HG03103 (cell line): Measurements from ENCODE around the gene PHACTR3.
"Not testable (repeated sequence)": the region's sequence is repeated elsewhere in the genome, so short reads cannot be mapped to it uniquely, and the experiment has no call there.

Source experiments
- ATAC-seq: cut with Tn5 transposase; IDR thresholded peaks from one replicate; pipeline ENCODE4 v1.9.1; 2021; ENCODE audit warnings: low read depth; ENCODE audit not compliant: unreplicated experiment

The PHACTR3 gene

GRCh38 chr20:59617221-59617620, 12.9 kb downstream of the PHACTR3 start:
- ATAC-seq, result no peak

GRCh38 chr20:59618131-59618530, 13.8 kb downstream of the PHACTR3 start:
- no peak for ATAC-seq

GRCh38 chr20:59618585-59618984, 14.2 kb downstream of the PHACTR3 start:
- not testable (repeated sequence) for ATAC-seq

GRCh38 chr20:59620860-59621505, 16.6 kb downstream of the PHACTR3 start:
- ATAC-seq, result no peak

- no peak for ATAC-seq
Observed at GRCh38 chr20:59622496-59622895, 18.2 kb downstream of the PHACTR3 start.

GRCh38 chr20:59623133-59623532, 18.8 kb downstream of the PHACTR3 start:
- ATAC-seq, result no peak

GRCh38 chr20:59623583-59623982, 19.2 kb downstream of the PHACTR3 start:
- no peak for ATAC-seq

- no peak for ATAC-seq
Observed at GRCh38 chr20:59624401-59624800, 20.1 kb downstream of the PHACTR3 start.

- ATAC-seq, result no peak
Observed at GRCh38 chr20:59625214-59625922, 21.0 kb downstream of the PHACTR3 start.

GRCh38 chr20:59627298-59627697, 23.0 kb downstream of the PHACTR3 start:
- ATAC-seq, result no peak

GRCh38 chr20:59628171-59628570, 23.8 kb downstream of the PHACTR3 start:
- ATAC-seq, result no peak

GRCh38 chr20:59629141-59630045, 25.1 kb downstream of the PHACTR3 start:
- ATAC-seq, result no peak

GRCh38 chr20:59630526-59630925, 26.2 kb downstream of the PHACTR3 start:
- ATAC-seq, result no peak

GRCh38 chr20:59631751-59632540, 27.6 kb downstream of the PHACTR3 start:
- ATAC-seq, result no peak

- no peak for ATAC-seq
Observed at GRCh38 chr20:59632541-59633113, 28.3 kb downstream of the PHACTR3 start.

GRCh38 chr20:59633656-59634251, 29.4 kb downstream of the PHACTR3 start:
- ATAC-seq, result no peak

- no peak for ATAC-seq
Observed at GRCh38 chr20:59634435-59635005, 30.2 kb downstream of the PHACTR3 start.

- no peak for ATAC-seq
Observed at GRCh38 chr20:59636766-59637370, 32.5 kb downstream of the PHACTR3 start.

GRCh38 chr20:59640267-59640666, 35.9 kb downstream of the PHACTR3 start:
- ATAC-seq, result no peak
